RPMI7951 (cell line): ENCODE measurements around the gene FOLR2. TPM values are rescaled to one million over a fixed set of nuclear protein-coding genes. Genes with fewer than 3 reads are reported as not detected.
"Not testable (repeated sequence)": the region's sequence is repeated elsewhere in the genome, so short reads cannot be mapped to it uniquely, and the experiment has no call there.

Experiments
- DNase-seq: peaks from one replicate; pipeline ENCODE4 v3.0.0-alpha.2; 2012; ENCODE audit warnings: low read depth
- total RNA-seq: library from RNA; depleted of rRNA; stranded (reverse); fragments of >200 nt; shearing (Covaris generic); gene quantifications from 2 replicates; pipeline ENCODE4 v1.2.3, GENCODE V29; 2014

The FOLR2 gene
- total RNA-seq, 1 experiment from 2014 or later, result not detected

DNA sequence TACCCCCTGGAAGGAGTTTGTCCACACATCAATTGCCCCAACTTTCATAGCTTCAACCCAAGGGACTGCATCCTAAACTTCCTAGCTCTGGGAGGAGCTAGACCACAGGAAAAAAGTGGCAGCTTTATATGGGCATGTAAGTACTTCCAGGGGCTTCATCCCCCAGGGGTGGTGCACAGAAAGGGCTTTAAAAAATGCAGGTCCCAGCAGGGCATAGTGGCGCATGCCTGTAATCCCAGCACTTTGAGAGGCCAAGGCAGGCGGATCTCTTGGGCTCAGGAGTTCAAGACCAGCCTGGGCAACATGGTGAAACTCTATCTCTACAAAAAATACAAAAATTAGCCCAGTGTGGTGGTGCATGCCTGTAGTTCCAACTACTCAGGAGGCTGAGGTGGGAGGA lies 9.8 kb upstream of the FOLR2 start:
- DNase-seq, result not testable (repeated sequence)

GRCh38 chr11:72208281-72208680 lies 8.3 kb upstream of the FOLR2 start:
- DNase-seq, result no peak

- no peak for DNase-seq
These were observed 7.5 kb upstream of the FOLR2 start for GRCh38 chr11:72209101-72209500.

- DNase-seq, result no peak
These were observed 1.2 kb downstream of the FOLR2 start for GRCh38 chr11:72217841-72218240.

- DNase-seq, result no peak
These were observed 1.7 kb downstream of the FOLR2 start for GRCh38 chr11:72218251-72218745.

- no peak for DNase-seq
These were observed 4.2 kb downstream of the FOLR2 start for GRCh38 chr11:72220696-72221363.

DNA sequence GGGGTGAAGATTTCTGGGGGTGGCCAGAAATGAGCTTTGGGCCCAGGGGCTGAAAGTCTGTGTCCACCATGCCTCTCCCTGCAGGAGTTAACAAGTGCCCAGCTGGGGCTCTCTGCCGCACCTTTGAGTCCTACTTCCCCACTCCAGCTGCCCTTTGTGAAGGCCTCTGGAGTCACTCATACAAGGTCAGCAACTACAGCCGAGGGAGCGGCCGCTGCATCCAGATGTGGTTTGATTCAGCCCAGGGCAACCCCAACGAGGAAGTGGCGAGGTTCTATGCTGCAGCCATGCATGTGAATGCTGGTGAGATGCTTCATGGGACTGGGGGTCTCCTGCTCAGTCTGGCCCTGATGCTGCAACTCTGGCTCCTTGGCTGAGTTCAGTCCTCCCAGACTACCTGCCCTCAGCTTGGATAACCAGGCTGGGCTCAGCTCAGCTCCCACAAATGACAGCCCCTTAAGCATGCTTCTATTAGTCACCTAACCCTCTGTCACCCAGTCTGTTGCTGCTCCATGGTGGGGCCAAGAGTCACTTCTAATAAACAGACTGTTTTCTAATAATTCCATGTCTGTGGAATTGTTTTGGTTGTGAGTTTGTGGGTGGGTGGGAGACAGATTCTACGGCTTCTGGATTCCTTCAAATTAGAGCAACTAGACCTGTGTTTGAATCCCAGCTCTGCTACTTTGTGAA lies 4.9 kb downstream of the FOLR2 start:
- no peak for DNase-seq

DNA sequence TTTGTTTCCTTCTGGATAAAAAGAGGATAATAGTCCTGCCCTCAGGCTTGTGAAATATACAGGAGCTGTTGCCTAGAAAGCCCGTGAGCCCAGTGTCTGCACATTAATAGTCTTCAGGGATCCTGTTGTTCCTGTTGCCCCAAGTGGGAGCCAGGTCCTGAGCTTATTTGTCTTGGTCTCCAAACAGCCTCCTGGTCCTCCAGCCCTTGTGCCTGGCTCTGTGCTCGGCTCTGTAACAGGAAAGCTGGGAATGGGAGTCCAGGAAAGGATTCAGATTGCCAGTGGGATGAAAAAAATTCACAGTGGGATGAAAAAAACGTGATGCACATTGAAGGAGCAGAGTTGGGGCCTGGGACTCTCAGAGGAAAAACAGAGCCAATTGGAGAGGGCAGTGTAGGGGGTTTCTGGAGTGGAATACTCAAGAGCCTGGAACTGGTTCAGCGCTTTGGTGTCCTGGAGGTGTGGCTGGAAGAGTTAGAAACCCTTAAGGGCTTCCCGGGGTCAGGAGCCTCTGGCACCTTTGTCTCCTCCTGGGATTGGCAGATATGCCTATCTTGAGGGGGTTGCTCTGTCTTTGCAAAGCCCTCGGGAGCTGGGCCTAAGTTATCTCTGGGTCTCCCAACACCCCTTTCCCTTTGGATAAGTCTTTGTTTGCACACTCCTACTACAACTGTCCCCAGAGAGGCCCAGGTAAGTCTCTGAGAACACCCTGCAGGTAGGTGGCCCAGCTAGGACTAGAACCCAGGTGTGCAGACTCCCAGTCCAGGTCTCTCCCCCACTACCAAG lies 5.7 kb downstream of the FOLR2 start:
- no peak for DNase-seq

DNA sequence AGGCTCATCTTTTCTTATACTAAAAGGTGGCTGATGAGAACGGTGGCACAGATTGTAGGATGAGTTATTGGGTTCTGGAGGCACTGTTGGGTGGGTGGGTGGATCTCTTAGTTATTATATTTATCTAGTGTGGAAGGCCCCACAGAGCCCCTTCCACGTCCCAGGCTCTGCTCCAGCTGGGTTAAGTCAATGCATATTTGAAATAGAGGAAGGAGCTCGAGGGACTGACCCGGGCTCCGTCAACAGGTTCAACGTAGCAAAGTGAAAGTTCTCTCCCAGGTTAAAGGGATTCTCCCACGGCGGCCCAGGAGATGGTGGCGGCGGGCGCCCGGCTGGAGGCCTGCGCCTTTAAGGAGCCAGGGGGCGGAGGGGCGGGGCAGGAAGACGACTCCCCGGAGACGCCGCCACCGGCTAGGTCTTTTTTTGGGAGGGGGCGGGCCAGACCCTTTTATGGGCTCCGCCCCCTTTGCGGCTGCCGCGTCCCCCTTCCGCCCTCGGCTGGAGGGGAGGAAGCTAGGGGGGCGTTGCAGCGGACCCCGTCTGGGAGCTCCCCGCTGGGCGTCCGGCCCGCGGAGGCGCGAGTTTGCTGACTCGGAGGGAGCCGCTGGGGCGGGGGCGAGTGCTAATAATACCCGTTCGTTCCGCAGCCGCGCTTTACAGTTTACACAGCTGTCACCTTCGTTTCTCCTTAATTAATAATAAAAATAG lies 6.5 kb downstream of the FOLR2 start:
- peak; percentile 92 for DNase-seq

DNA sequence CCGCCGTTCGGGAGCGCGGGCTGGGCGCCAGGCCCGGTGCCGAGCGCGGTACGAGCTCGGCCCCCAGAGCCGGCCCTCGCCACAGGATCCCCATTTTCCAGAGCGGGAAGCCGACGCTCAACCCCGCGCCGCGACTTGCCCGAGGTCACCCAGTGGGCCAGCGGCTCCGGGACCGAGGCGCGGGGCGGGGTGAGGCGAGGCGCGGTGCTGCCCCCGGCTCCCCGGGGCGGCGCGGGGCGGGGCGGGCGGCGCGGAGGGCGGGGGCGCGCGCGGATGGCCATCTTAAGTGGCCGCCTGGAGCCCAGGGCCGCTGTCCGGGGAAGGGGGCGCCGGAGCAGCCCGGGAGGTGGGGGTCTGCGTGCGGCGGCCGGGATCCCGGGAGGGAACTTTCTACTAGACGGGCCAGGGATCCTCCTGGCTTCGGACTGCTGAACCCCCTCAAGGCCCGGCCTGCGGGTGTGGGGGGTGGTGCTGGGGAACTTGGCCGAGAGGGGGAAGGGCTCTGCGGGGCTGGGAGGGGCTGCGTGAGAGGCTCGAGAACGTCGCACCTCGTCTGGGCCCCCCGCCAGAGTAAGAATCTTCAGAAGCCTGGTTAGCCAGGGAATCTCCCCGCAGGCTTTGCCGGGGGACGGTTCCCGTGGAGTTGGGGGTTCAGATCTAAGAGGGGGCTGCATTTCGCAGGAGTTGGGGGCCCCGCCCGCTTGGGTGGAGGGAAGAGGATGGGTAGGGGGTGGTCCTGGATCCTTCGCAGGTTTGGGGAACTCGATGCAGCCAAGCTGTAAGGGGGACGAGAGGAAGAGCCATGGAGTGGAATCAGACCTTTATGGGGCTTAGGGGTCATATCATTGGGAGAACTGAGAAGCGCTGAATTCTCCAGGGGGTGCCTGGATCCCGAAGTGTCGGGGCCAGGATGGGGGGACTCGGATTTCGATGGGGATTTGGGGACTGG lies 7.3 kb downstream of the FOLR2 start:
- peak; percentile 70 for DNase-seq

DNA sequence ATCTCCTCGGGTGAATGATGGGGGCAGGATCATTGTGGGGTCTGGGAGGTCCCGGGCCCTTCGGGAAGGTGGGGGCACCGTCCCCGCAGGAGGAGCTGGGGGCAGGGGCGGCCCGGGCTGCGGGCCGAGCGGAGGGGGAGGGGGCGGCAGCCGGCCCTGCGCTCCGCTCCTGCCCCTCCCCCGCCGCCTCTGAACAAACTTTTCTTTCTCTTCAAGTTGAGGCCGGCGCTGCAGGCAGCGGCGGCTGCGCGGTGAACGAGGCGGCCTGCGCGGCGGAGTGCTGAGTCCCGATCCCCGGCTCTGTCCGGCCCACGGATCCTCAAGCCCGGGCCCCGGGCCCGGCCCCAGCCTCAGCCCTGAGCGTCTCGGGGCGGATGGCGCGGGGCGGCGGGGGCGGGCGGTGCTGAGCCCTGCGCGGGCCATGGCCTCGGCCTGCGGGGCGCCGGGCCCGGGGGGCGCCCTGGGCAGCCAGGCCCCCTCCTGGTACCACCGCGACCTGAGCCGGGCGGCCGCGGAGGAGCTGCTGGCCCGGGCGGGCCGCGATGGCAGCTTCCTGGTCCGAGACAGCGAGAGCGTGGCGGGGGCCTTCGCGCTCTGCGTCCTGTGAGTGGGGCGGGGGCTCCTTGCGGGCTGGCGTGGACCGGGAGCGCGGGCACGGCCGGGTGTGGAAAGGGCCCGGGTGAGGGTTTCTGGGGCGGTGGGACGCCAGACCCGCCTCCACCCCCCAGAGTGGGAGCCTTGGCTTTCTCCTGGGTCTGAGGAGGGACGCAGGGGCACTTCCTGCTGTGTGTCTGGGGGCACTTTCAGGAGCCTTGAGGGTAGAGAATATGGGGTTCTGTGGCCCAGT lies 8.2 kb downstream of the FOLR2 start, which contains the start of gene INPPL1:
Gene INPPL1 (plus strand): TSS at position 204 of the 847 bp plus-strand sequence. CDS start 218 bp downstream, at position 422.
- DNase-seq, result peak; percentile 37

GRCh38 chr11:72225411-72225951 lies 8.9 kb downstream of the FOLR2 start:
- DNase-seq, result no peak

GRCh38 chr11:72226701-72227100 lies 10.1 kb downstream of the FOLR2 start:
- DNase-seq, result no peak

GRCh38 chr11:72227316-72228228 lies 11.0 kb downstream of the FOLR2 start:
- peak; percentile 52 for DNase-seq

GRCh38 chr11:72228229-72228843 lies 11.7 kb downstream of the FOLR2 start:
- DNase-seq, result no peak

DNA sequence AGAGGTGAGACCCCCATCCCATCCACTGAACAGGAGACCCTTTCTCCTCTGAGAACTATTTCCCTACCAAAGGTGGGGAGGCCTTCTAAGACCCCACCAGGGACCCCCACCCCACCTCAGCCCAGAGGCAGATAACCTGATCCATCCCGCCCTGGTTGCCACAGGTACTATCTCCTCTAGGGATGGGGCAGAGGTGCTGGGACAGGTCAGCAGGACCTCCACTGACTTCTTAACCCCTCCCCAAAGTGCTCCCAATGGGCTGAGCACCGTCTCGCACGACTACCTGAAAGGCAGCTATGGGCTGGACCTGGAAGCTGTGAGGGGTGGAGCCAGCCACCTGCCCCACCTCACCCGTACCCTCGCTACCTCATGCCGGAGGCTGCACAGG lies 12.2 kb downstream of the FOLR2 start:
- no peak for DNase-seq

GRCh38 chr11:72229336-72229924 lies 12.8 kb downstream of the FOLR2 start:
- no peak for DNase-seq
